ENCODE data around the gene NEK7. TPM values are rescaled to one million over a fixed set of nuclear protein-coding genes. Genes with fewer than 3 reads are reported as not detected.
"Not testable (repeated sequence)": the region's sequence is repeated elsewhere in the genome, so short reads cannot be mapped to it uniquely, and the experiment has no call there.

Gene NEK7
- polyA plus RNA-seq, 3 donors = 50.0 to 52.6 (median 52.5) TPM

DNA sequence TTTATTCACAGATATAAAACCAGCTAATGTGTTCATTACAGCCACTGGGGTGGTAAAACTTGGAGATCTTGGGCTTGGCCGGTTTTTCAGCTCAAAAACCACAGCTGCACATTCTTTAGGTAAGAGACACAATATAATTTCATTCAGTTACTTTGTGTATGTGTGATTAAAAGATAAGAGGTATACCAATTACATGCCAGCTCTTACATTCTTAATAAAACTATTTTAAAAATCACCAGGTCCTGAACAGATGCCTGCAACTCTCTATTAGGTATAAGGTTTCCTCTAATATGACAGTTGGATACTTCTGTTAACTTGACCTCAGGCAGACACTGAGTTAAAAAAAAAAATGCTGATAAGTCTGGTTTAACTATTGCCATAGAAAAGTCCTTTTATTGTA lies 122.1 kb downstream of the NEK7 start:
- DNase-seq (ENCODE audit: low read depth in 3 of 3, low spot score in 2 of 3) = no peak

DNA sequence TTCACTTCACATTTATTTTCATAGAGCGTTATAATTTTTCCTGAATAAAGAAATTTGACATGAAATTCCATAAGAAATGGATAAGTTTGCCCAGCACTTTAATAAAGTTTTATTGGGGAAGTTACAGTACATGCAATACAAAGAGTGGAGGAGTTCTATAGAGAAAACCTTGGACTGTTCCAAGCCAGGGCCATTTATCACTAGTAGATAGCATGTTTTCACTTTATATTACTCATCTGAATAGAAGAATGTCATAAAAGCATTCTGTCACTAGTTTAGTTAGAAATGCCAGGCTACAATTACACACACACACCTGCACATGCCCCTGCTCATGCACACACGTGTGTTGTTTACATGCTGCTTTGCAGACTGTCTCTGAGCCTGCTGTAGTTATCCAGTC lies 123.3 kb downstream of the NEK7 start:
- no peak for DNase-seq (ENCODE audit: low read depth in 3 of 3, low spot score in 2 of 3)

DNA sequence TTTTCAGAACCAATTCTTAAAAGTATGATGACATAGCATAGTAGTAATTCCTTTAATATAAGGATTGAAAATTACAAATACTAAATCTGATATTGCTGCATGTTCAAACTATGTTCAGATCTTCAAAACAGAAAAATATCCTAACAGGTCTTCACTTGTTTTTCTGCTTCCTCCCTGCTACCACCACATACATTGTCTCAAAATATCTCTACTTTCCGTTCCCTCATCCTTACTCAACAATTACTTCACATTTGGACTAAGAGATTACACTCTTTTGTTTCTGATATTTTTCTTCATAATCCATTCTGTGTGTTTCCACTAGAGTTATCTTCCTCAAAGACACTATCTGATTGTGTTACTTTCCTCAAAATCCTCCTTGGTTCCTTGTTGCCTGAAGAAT lies 125.1 kb downstream of the NEK7 start:
- no peak for DNase-seq (ENCODE audit: low read depth in 3 of 3, low spot score in 2 of 3)

DNA sequence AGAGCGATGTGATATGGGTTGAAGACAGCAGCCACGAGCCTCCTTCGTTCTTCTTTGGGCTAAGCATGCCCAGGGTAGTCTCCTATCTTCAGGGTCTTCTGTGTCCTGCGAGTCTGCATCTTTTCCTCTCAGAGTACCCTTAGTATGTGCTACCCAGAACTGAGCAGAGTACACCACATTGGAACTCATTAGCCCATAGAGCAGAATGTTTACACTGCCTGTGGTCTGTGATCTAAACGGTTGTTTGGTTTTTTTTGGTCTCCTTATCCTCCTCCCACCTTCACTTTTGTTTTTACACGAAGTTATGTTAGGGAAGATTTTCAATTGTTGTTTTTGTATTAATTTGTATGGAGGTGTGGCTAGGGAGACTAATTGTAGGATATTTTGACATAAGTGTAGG lies 126.4 kb downstream of the NEK7 start:
- no peak for DNase-seq (ENCODE audit: low read depth in 3 of 3, low spot score in 2 of 3)

DNA sequence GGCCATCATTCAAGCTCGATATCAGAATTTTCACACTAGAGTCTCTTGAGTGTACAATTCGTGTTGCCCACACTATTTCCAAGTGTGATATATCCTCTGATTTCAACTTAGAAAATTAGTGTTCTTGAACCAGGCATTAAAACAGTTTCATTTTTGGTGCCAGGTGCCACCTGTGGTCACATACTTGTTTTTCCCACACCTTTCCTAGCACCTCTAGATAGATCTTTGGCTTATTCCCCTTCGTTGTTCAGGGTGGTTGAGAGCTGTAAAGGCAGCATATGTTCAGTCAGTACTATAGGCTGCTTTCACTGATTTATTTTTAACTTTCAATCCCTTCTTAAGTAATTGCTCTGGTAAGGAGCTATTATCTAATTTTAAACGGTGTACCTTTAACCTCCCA lies 131.1 kb downstream of the NEK7 start:
- no peak for DNase-seq (ENCODE audit: low read depth in 3 of 3, low spot score in 2 of 3)

DNA sequence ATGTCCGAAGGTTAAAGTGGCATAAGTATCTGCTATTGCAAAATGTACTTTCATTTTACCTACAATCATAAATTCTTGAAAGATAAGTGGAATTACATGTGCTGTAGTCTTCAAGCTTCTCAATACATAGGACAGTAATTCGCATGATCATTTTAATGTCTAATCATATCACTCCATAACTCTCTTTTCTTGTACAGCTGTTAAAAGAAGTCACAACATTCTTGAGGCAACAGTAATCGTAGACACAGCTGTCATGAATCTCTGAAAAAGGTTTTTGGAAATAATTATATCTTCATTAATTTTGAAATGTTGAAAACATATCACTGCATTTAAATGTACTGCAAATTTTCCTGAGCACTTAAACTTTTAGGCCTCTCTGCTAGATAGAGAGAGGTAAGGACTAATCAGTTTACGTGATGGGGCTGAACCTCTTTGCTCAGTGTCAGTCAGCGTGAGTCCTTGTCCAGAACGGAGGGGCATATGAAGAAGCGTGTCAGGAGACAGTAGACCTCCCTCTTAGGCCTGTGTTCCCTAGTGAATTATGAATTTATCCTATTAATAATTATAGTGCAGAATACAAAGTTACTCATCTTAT lies 133.4 kb downstream of the NEK7 start:
- no peak for DNase-seq (ENCODE audit: low read depth in 3 of 3, low spot score in 2 of 3)

DNA sequence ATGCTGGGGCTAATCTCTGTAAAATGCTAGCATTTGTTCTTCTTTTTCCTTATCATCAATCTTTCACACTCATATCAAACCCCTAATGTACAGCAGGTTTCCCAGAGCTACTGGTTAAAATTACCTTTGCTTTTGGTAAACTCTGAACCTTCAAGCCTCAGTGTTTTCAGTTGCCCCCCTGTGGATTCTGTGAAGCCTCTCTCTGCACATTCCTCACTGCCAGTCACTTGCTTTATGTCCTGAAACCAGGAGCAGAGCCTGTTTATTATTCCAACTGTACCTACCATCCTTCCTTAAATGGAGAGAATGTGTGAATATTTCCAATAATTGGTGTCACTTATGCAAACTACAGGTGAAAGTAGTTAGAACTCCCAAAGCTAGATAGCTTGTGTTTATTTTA lies 134.2 kb downstream of the NEK7 start:
- no peak for DNase-seq (ENCODE audit: low read depth in 3 of 3, low spot score in 2 of 3)

DNA sequence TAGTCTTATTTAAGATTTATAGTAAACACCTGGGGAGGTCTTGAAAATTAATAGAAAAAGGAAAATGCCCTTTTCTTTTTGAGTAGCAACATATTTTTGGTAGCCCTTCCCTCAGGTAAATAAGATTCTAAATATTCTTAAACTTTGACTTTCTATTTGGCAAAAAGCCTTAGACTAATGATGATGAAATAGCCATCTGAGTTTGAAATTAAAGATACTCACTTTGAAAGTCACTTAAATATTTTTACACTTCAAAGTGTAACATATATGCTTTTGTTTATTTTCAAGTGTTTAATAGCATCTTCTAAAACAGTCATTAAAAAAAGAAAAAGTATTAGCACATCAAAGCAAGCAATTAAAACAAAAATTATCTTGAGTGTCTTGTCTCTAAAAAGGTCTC lies 135.1 kb downstream of the NEK7 start:
- DNase-seq (ENCODE audit: low read depth in 3 of 3, low spot score in 2 of 3) = no peak

DNA sequence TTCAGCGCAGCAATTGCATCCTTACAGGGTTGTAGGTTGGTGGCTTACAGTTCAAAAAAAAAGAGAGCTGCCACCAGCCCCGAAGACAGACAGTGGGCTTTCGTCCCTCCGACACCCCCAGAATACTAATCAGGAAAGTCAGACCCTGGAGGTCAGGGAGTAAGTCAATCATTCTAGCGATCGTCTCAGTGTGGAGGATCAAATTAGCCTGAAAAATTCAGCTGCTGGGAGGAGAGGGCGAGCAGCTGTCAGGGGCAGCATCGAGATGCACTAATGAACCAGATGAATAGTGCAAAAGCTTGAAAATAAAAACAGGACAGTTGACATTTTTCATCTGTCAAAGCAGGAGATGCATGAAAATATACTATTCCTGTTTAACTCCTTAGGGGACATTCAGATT lies 138.4 kb downstream of the NEK7 start:
- DNase-seq (ENCODE audit: low read depth in 3 of 3, low spot score in 2 of 3) = no peak

DNA sequence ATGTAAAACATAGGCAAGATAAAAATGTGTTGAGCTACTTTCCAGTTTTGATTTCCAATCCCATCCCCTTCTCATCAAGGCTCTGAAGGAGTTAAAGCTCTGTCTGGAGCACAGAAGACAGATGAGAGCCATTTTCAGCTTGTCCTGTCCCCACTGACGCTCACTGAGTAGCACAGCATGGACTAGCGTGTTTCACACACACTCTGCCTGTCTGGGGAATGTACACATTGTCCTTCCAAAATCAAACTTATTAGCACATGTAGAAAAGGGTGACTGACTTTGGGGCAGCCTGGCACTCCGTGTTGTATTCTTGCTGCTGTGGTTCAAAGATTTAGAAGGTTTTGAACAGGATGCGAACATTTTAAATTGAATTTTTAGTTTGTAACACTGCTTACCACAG lies 139.2 kb downstream of the NEK7 start:
- no peak for DNase-seq (ENCODE audit: low read depth in 3 of 3, low spot score in 2 of 3)

DNA sequence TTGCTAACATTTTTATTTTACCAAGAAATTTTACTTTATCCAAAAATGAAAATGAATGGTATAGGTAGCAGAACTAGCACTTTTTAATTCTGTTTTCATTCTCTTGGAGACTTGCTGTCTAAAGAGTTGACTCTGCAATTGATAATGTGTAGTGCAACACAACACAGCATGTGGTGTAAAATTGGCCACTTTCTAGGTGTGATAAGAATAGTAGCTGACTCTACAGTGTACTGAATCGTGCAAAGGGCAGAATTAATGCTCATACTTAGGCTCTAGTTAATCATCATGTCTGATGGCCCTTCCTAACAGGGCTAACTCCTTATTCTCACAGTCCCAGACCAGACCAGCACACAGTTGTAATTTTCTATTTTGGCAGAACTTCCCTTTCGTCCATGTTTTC lies 140.5 kb downstream of the NEK7 start:
- no peak for DNase-seq (ENCODE audit: low read depth in 3 of 3, low spot score in 2 of 3)

DNA sequence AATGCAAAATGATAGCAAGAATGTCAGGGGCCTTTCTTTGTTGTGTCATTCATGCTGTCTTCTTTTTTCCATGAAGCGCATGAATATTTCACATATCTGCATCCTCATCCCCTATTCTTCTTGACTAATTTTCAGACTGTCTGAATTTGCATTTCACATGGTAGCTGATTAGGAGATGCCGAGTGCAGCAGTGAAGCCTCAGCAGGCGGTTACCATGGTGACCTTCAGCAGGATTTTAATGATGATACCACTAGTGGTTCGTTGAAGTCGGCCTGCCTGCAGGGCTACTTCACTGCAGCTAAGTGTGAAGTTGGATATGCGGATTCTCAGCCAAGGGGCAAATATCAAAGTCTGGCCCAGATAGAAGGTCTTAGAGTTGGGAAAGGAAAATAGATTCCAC lies 141.8 kb downstream of the NEK7 start:
- DNase-seq (ENCODE audit: low read depth in 3 of 3, low spot score in 2 of 3) = no peak

DNA sequence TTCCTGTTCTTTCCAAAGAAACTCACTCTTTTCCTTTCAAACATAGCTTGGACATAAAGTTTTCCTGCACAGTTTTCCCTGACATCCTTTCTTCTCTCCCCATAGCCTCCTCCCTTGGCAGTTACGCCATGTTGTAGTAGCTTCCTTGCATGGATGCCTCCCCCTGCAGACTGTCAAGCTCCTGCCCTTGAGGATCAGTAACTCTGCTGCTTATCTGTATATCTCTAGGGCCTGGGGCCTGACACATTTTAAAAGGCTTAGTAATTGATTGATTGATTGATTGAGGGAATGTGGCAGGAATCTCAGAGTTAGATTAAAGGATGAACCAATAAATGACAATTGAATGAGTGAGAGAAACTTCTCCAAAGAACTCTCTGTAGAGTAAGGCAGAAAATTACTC lies 143.7 kb downstream of the NEK7 start:
- no peak for DNase-seq (ENCODE audit: low read depth in 3 of 3, low spot score in 2 of 3)

DNA sequence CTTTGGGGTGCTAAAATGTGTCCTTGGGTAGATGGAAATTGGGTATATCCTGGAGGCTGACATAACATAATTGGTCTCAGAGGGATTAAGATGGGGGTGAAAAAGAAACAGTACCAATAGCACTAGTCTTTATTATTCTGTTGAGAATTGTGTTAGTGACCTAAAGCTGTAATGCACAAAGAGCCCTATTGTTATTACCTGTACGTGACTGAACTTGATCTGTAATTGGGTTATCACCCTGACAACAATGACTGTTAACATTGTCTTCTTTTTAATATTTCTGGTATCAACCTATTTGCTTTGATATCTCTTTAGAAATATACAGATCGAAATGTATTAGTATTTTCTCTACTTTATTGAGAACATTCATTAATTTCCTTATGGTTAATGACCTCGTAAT lies 147.6 kb downstream of the NEK7 start:
- no peak for DNase-seq (ENCODE audit: low read depth in 3 of 3, low spot score in 2 of 3)

DNA sequence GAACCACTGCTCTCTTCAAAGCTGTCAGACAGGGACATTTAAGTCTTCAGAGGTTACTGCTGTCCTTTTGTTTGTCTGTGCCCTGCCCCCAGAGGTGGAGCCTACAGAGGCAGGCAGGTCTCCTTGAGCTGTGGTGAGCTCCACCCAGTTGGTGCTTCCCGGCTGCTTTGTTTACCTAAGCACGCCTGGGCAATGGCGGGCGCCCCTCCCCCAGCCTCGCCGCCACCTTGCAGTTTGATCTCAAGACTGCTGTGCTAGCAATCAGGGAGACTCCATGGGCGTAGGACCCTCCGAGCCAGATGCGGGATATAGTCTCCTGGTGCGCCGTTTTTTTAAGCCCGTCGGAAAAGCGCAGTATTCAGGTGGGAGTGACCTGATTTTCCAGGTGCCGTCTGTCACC lies 158.0 kb downstream of the NEK7 start:
- not testable (repeated sequence) for DNase-seq (ENCODE audit: low read depth in 3 of 3, low spot score in 2 of 3)

DNA sequence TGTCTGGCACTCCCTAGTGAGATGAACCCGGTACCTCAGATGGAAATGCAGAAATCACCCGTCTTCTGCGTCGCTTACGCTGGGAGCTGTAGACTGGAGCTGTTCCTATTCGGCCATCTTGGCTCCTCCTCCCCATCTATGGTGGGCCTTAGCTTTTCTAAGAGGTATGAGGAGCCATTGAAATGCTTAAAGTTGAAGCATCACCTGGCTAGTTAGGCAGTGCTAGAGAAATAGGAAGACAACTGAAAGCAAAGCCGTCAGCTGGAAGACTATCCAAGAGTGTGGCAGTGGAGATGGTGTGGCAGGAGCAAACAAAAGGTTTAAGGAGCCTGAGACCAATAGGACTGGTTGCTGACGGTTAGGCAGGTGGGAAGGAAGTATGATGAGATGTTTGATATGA lies 158.5 kb downstream of the NEK7 start:
- not testable (repeated sequence) for DNase-seq (ENCODE audit: low read depth in 3 of 3, low spot score in 2 of 3)

DNA sequence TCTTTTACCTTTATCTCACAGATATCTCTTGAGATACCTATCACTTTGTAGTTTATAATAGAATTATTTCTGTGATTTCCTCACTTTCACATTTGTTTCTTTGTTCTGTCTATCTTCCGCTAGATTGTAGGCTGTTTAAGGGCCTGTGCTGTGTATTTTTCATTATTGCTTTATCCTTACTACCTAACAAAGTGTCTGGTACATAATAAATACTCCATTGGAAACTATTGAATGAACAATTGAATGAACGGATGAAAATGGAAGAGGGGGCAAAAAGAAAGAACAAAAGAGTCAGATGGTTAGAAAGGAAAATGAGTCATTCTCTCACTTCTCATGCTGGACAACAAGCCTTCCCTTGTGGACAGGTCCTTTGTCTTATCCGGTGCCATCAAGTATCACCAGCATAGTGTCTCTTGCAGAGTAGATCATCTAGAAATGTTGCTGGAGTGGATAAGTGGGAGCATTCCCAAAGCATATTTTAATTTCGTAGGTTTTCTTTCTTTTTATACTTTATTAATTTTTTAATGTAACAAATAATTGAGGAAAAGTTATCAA lies 159.8 kb downstream of the NEK7 start:
- DNase-seq (ENCODE audit: low read depth in 3 of 3, low spot score in 2 of 3) = no peak

DNA sequence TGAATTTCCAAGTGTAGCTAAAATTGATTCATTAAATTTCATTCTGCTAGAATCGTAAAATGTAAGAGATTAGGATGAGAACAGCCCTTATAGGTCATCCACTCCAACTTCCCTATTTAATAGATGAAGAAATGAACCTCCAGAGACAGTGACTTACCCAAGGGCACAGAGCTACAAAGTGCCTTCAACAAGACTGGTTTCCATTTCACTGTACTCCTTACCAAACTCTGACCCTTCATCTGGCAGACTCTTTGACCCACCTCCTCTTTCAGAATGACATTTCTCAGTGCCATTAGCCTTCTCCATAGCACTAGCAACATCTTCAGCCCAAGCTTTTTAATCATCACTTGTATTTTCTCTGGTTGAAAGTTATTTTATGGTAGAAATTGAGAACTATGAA lies 161.3 kb downstream of the NEK7 start:
- no peak for DNase-seq (ENCODE audit: low read depth in 3 of 3, low spot score in 2 of 3)

DNA sequence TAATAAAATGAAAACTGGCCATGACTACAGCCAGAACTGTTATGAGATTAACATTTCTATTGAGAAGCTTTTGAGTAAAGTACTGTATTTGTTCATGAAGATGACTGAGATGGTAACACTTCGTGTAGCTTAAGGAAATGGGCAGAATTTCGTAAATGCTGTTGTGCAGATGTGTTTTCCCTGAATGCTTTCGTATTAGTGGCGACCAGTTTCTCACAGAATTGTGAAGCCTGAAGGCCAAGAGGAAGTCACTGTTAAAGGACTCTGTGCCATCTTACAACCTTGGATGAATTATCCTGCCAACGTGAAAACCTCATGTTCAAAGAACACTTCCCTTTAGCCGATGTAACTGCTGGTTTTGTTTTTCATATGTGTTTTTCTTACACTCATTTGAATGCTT lies 164.0 kb downstream of the NEK7 start:
- no peak for DNase-seq (ENCODE audit: low read depth in 3 of 3, low spot score in 2 of 3)

DNA sequence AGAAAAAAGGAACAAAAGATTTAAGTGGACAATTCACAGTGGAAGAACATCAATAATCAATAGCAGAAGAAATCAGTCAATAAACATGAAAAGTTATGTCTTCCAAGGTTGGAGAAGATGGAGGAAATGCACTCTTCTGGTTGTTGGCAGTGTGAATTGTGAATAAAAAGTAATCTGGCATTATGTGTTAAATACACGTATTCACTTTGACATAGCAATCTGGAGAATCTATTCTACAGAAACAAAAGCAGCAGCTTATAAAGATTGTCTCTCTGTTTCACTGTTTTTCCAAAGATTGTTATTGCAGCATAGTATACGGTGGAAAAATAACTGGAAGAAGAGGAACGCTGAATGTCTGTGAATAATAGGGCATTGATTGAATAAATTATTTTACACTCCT lies 169.4 kb downstream of the NEK7 start:
- DNase-seq (ENCODE audit: low read depth in 3 of 3, low spot score in 2 of 3) = no peak

DNA sequence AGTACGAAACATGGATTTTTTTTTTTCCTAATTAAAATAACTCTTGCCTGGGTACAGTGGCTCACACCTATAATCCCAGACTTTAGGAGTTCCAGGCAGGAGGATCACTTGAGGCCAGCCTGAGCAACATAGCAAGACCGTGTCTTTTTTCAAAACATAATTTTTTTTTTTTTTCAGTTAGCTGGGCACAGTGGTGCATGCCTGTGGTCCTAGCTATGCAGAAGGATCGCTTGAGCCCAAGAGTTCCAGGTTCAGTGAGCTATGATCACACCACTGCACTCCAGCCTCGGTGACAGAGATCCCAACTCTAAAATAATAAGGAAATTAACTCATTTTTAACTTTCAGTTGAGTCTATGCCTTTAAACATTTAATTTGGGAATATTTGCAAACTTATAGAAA lies 170.1 kb downstream of the NEK7 start:
- no peak for DNase-seq (ENCODE audit: low read depth in 3 of 3, low spot score in 2 of 3)

DNA sequence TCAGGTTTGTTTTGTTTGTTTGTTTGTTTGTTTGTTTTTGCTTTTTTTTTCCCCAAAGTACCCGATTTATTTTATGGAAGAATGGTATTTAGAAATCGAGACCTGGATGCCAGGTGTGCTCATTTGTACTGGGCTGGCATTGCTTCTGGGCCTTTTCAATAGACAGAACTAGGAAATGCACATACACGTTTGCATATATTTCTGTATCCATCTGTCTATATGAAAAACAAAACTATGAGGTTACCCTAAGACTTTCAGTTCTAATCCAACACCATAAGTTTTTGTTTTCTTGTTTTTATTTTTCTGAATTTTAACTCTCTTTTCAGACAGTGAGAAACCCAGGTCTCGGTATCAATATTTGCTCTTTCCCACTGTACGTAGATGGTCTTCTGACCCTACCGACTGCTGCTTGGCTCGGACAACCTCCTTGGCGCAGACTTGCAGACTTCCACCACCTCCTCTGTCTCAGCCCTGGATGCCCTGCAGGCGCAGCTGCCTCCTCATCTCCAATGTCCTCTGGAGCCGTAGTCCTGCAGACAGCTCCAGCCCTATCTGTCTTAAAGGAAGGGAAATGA lies 171.7 kb downstream of the NEK7 start:
- no peak for DNase-seq (ENCODE audit: low read depth in 3 of 3, low spot score in 2 of 3)
